ENCODE data around the gene CFAP141. TPM values are rescaled to one million over a fixed set of nuclear protein-coding genes. Genes with fewer than 3 reads are reported as not detected.

The CFAP141 gene
- total and polyA plus RNA-seq, 2 of the 13 experiments (the other 11 are each of a cell fraction or from before 2014, with no cell fraction given), result not detected

DNA sequence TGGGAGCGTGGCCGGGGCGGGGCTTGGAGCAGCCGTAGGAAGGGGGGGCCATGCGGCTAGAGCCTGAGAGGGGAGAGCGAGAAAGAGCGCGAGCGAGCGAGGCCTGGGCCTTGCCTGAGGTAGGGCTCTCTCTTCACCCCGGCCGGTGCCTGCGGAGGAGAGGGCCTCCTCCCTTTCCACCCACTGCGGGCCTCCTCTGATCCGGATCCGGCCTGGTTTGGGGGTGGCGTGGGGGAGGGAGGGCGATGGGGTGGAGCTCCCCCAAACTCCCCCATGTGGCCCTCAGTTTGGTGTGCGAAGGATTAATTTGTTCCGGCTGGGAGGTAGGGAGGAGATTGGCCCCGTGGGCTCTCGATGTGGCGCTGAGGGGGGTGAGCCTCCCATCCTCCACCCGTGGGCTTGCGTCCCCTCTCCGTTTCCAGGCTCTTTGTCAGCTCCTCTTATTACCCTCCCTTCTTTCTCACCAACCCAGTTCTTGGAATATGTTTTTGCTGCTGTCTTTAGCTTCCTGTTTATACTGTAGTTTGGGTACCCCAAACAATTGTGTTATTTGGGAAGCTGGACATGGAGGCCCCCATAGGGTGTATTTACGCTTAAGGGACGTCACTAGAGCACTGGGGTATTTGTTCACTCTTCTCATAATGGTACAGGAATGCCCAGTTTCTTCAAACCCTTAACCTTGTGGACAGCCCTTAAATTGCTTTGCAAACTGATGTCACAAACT is 15.3 kb upstream of the CFAP141 start (continued):
- TF ChIP-seq ZSCAN5A (CRISPR knock-in tag; IDR thresholded peaks at IDR 0.05; ENCODE audit: borderline replicate concordance), result no peak
- TF ChIP-seq, protein P1, sequence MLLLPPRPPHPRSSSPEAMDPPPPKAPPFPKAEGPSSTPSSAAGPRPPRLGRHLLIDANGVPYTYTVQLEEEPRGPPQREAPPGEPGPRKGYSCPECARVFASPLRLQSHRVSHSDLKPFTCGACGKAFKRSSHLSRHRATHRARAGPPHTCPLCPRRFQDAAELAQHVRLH (CRISPR knock-in tag; IDR thresholded peaks at IDR 0.05; ENCODE audit: borderline replicate concordance, low read depth), result no peak
- 0 out of 2 replicates have a peak, but pooled peaks have one; percentile 29 for TF ChIP-seq TARDBP (CRISPR knock-in tag; IDR thresholded peaks at IDR 0.05)
- TF ChIP-seq BRD4 (CRISPR knock-in tag; IDR thresholded peaks at IDR 0.05), result 0 out of 2 replicates have a peak, but pooled peaks have one; percentile 58
- TF ChIP-seq, protein P2, sequence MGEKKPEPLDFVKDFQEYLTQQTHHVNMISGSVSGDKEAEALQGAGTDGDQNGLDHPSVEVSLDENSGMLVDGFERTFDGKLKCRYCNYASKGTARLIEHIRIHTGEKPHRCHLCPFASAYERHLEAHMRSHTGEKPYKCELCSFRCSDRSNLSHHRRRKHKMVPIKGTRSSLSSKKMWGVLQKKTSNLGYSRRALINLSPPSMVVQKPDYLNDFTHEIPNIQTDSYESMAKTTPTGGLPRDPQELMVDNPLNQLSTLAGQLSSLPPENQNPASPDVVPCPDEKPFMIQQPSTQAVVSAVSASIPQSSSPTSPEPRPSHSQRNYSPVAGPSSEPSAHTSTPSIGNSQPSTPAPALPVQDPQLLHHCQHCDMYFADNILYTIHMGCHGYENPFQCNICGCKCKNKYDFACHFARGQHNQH (CRISPR knock-in tag; IDR thresholded peaks at IDR 0.05), result no peak
- TF ChIP-seq, protein P3, sequence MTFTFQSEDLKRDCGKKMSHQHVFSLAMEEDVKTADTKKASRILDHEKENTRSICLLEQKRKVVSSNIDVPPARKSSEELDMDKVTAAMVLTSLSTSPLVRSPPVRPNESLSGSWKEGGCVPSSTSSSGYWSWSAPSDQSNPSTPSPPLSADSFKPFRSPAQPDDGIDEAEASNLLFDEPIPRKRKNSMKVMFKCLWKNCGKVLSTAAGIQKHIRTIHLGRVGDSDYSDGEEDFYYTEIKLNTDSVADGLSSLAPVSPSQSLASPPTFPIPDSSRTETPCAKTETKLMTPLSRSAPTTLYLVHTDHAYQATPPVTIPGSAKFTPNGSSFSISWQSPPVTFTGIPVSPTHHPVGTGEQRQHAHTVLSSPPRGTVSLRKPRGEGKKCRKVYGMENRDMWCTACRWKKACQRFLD (CRISPR knock-in tag; IDR thresholded peaks at IDR 0.05; ENCODE audit: borderline replicate concordance), result no peak
- no peak for TF ChIP-seq RCOR2 (CRISPR knock-in tag; IDR thresholded peaks at IDR 0.05)
- TF ChIP-seq ZNF713 (CRISPR knock-in tag; IDR thresholded peaks at IDR 0.05), result no peak
- 0 out of 2 replicates have a peak, but pooled peaks have one; percentile 50 for TF ChIP-seq ZNF296 (CRISPR knock-in tag; conservative IDR thresholded peaks at IDR 0.05)
- TF ChIP-seq DPF2 (CRISPR knock-in tag; IDR thresholded peaks at IDR 0.05; ENCODE audit: borderline replicate concordance, low read depth), result no peak
- TF ChIP-seq SMYD3 (CRISPR knock-in tag; IDR thresholded peaks at IDR 0.05), result no peak
- 0 out of 2 replicates have a peak, but pooled peaks have one; percentile 14 for TF ChIP-seq ZNF761 (CRISPR knock-in tag; conservative IDR thresholded peaks at IDR 0.05)
- TF ChIP-seq ZNF816 (CRISPR knock-in tag; IDR thresholded peaks at IDR 0.05; ENCODE audit: borderline replicate concordance), result no peak
- TF ChIP-seq JUND (CRISPR knock-in tag; IDR thresholded peaks at IDR 0.05), result no peak
- no peak for TF ChIP-seq ZNF747 (CRISPR knock-in tag; IDR thresholded peaks at IDR 0.05; ENCODE audit: borderline replicate concordance)
- peak in 1 of 2 experiments; percentile 53; a peak in 2 of 4 replicates for TF ChIP-seq POLR2A (IDR thresholded peaks at IDR 0.05; ENCODE audit: insufficient read depth in 1 of 2, low read depth in 2 of 2, low read length in 2 of 2)
- TF ChIP-seq ZNF563 (CRISPR knock-in tag; IDR thresholded peaks at IDR 0.05), result no peak
- TF ChIP-seq, protein P4, sequence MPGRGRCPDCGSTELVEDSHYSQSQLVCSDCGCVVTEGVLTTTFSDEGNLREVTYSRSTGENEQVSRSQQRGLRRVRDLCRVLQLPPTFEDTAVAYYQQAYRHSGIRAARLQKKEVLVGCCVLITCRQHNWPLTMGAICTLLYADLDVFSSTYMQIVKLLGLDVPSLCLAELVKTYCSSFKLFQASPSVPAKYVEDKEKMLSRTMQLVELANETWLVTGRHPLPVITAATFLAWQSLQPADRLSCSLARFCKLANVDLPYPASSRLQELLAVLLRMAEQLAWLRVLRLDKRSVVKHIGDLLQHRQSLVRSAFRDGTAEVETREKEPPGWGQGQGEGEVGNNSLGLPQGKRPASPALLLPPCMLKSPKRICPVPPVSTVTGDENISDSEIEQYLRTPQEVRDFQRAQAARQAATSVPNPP (CRISPR knock-in tag; IDR thresholded peaks at IDR 0.05), result no peak
- 0 out of 2 replicates have a peak, but pooled peaks have one; percentile 33 for TF ChIP-seq CHCHD3 (CRISPR knock-in tag; IDR thresholded peaks at IDR 0.05)
- TF ChIP-seq, protein P5, sequence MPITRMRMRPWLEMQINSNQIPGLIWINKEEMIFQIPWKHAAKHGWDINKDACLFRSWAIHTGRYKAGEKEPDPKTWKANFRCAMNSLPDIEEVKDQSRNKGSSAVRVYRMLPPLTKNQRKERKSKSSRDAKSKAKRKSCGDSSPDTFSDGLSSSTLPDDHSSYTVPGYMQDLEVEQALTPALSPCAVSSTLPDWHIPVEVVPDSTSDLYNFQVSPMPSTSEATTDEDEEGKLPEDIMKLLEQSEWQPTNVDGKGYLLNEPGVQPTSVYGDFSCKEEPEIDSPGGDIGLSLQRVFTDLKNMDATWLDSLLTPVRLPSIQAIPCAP (CRISPR knock-in tag; IDR thresholded peaks at IDR 0.05; ENCODE audit: low read depth), result no peak
- TF ChIP-seq REXO4 (CRISPR knock-in tag; IDR thresholded peaks at IDR 0.05; ENCODE audit: borderline replicate concordance), result no peak
- TF ChIP-seq, protein P6, sequence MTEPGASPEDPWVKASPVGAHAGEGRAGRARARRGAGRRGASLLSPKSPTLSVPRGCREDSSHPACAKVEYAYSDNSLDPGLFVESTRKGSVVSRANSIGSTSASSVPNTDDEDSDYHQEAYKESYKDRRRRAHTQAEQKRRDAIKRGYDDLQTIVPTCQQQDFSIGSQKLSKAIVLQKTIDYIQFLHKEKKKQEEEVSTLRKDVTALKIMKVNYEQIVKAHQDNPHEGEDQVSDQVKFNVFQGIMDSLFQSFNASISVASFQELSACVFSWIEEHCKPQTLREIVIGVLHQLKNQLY (CRISPR knock-in tag; IDR thresholded peaks at IDR 0.05), result no peak
- no peak for TF ChIP-seq PTBP1 (IDR thresholded peaks at IDR 0.05; ENCODE audit: low read depth, low read length, poor library complexity, severe bottlenecking)

All from HepG2 (cell line).